K562 (cell line): ENCODE results near the gene SLC6A7.

Source experiments
- EZH2 ChIP-seq: IDR thresholded peaks from 2 replicates; pipeline ENCODE4 v1.6.1; 2012; ENCODE audit warnings: low read depth, mild to moderate bottlenecking, inconsistent platforms, low read length, borderline replicate concordance
- HDAC2 ChIP-seq: fragments of 450-650 bp; IDR thresholded peaks from 2 replicates; pipeline ENCODE4 v1.6.1; 2016; ENCODE audit warnings: mild to moderate bottlenecking
- HSF4 ChIP-seq: fragments of 250-450 bp; sonication (Bioruptor Pico); IDR thresholded peaks from 2 replicates; pipeline ENCODE4 v2.1.2; 2022; ENCODE audit warnings: mild to moderate bottlenecking, moderate library complexity, borderline replicate concordance
- NFE2 ChIP-seq: IDR thresholded peaks from 2 replicates; pipeline ENCODE4 v1.6.1; 2014; ENCODE audit warnings: antibody characterized with exemption, low read depth
- NFIX ChIP-seq: fragments of 250-450 bp; sonication (Bioruptor Pico); IDR thresholded peaks from 2 replicates; pipeline ENCODE4 v1.4.0; 2020; ENCODE audit warnings: low read depth, mild to moderate bottlenecking, moderate library complexity
- PPARD ChIP-seq: fragments of 250-450 bp; sonication (Bioruptor Pico); IDR thresholded peaks from 2 replicates; pipeline ENCODE4 v1.8.0; 2022; ENCODE audit warnings: inconsistent platforms, mild to moderate bottlenecking, moderate library complexity
- TF ChIP-seq, protein P1 (sequence below): sonication (generic); formaldehyde crosslinking; IDR thresholded peaks from 2 replicates; pipeline ENCODE4 v1.9.0; 2022; ENCODE audit warnings: mild to moderate bottlenecking, missing genetic modification reagents

DNA sequence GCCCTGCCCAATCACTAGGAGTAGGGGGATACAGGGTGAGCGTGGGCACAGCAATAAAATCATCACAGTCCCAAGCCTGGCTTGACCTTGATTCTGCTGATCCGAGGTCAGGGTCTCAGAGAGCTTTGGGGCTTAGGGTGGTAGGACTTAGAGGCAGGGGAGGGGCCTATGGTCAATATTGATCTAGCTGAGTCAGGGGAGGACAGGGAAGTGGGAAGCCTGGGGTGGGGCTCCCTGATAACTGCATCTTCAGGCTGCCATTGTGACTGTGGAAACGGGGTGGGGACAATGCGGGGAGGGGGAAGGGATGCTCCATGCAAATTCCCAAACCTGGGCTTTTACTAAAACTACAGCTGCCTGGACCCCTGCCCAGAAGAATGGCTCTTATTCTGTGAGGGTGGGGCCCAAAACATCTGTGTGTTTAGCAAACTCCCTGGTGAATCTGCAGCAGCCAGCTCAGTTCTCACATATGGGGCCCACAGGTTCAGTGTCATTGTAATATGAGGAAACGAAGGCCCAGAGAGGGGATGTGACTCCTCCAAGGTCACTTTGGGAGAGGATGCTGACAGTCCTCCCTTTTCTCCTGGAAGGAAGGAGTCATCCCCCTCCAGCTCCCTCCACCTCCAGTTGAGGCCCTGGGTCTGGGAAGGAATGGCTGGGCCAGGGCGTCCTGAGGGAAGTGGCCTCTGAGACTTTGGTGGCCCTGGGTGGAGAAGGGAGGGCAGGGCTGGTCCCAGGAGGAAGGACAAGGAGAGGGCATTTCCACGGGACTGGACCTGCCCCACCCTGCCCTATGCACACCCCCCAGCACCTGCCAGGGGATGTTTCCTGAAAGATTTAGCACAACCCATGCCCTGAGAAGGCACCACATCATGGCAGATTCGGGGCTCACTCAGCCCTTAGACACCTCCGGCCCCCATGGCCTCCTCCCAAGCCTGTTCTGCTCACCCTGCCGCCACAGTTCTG, 26.4 kb downstream of the SLC6A7 start:
- TF ChIP-seq HSF4 (CRISPR knock-in tag) (no peak), NFE2 (no peak), PPARD (no peak), NFIX (no peak), HDAC2 (no peak), EZH2 (no peak)
- TF ChIP-seq, protein P1, sequence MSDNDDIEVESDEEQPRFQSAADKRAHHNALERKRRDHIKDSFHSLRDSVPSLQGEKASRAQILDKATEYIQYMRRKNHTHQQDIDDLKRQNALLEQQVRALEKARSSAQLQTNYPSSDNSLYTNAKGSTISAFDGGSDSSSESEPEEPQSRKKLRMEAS (CRISPR knock-in tag): no peak
